ENCODE measurements around the gene MCTP2.

Gene MCTP2

GRCh38 chr15:94295275-94295674, 63.9 kb downstream of the MCTP2 start:
- in situ Hi-C loops (cut with HindIII; ENCODE audit: low sequenced_read_pairs) = no loop called here

GRCh38 chr15:94296717-94297116, 65.4 kb downstream of the MCTP2 start:
- in situ Hi-C loops (cut with HindIII; ENCODE audit: low sequenced_read_pairs) = no loop called here

GRCh38 chr15:94297558-94297957, 66.2 kb downstream of the MCTP2 start:
- in situ Hi-C loops (cut with HindIII; ENCODE audit: low sequenced_read_pairs) = no loop called here

GRCh38 chr15:94298364-94298763, 67.0 kb downstream of the MCTP2 start:
- in situ Hi-C loops (cut with HindIII; ENCODE audit: low sequenced_read_pairs) = no loop called here

- in situ Hi-C loops (cut with HindIII; ENCODE audit: low sequenced_read_pairs) = no loop called here
These were observed 69.3 kb downstream of the MCTP2 start for GRCh38 chr15:94300612-94301011.

- in situ Hi-C loops (cut with HindIII; ENCODE audit: low sequenced_read_pairs) = no loop called here
These were observed 73.8 kb downstream of the MCTP2 start for GRCh38 chr15:94305133-94305532.

GRCh38 chr15:94306700-94307650, 75.6 kb downstream of the MCTP2 start:
- in situ Hi-C loops (cut with HindIII; ENCODE audit: low sequenced_read_pairs) = no loop called here

GRCh38 chr15:94312946-94313345, 81.6 kb downstream of the MCTP2 start:
- in situ Hi-C loops (cut with HindIII; ENCODE audit: low sequenced_read_pairs) = no loop called here

- in situ Hi-C loops (cut with HindIII; ENCODE audit: low sequenced_read_pairs) = no loop called here
These were observed 83.3 kb downstream of the MCTP2 start for GRCh38 chr15:94314639-94315038.

GRCh38 chr15:94317211-94317610, 85.8 kb downstream of the MCTP2 start:
- in situ Hi-C loops (cut with HindIII; ENCODE audit: low sequenced_read_pairs) = no loop called here

GRCh38 chr15:94322141-94322540, 90.8 kb downstream of the MCTP2 start:
- in situ Hi-C loops (cut with HindIII; ENCODE audit: low sequenced_read_pairs) = no loop called here

GRCh38 chr15:94323076-94323475, 91.7 kb downstream of the MCTP2 start:
- in situ Hi-C loops (cut with HindIII; ENCODE audit: low sequenced_read_pairs) = no loop called here

- in situ Hi-C loops (cut with HindIII; ENCODE audit: low sequenced_read_pairs) = no loop called here
These were observed 92.9 kb downstream of the MCTP2 start for GRCh38 chr15:94324117-94324826.

GRCh38 chr15:94324835-94325767, 93.7 kb downstream of the MCTP2 start:
- in situ Hi-C loops (cut with HindIII; ENCODE audit: low sequenced_read_pairs) = no loop called here

- in situ Hi-C loops (cut with HindIII; ENCODE audit: low sequenced_read_pairs) = no loop called here
These were observed 96.1 kb downstream of the MCTP2 start for GRCh38 chr15:94327356-94327936.

GRCh38 chr15:94331731-94332130, 100.4 kb downstream of the MCTP2 start:
- in situ Hi-C loops (cut with HindIII; ENCODE audit: low sequenced_read_pairs) = no loop called here

- in situ Hi-C loops (cut with HindIII; ENCODE audit: low sequenced_read_pairs) = no loop called here
These were observed 104.3 kb downstream of the MCTP2 start for GRCh38 chr15:94335616-94336015.

- in situ Hi-C loops (cut with HindIII; ENCODE audit: low sequenced_read_pairs) = no loop called here
These were observed 105.6 kb downstream of the MCTP2 start for GRCh38 chr15:94336817-94337467.

- in situ Hi-C loops (cut with HindIII; ENCODE audit: low sequenced_read_pairs) = no loop called here
These were observed 107.0 kb downstream of the MCTP2 start for GRCh38 chr15:94338243-94338846.

GRCh38 chr15:94346282-94346681, 114.9 kb downstream of the MCTP2 start:
- in situ Hi-C loops (cut with HindIII; ENCODE audit: low sequenced_read_pairs) = no loop called here
